ENCODE results near the gene GLP1R.
A peak's percentile ranks its signal among the peaks of the same experiment; 100 is the strongest.

Gene GLP1R

DNA sequence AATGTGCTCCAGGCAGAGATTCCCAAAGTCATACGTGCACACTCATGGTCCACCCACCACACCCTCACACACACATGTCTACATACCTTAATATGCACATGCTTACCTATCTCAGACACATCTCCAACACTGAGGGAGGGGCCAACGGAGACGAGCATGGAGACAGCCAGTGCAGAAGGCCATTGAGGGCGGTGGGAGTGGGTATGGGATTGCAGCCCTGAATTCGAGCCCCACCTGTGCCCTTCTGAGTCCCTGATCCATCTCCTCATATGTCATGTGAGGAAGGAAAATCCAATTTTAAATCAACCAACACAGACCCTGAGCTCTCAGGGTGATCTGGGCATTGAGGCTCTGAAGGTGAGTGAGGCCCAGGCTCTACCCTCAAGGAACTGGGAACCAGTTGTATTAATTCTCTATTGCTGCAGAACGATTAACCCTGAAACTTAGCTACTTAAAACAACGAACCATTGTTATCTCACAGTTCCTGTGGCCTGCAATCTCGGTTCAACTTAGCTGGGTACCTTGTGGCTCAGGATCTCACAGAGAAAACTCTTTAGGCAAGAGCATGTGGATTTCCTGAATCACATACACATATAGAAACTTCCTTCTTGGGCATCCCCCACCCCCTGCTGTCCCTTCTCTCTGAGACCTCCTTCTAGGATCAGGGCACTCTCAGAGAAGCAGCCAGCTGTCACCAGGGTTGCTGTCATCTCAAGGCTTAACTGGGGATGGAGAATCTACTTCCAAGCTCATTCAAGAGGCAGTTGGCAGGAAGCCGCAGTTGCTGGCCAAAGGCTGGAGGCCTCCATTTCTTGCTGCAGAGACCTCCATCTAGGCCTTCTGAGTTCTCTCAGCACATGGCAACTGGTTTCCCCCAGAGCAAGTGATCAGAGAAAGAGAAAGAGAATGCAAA lies 28.3 kb downstream of the GLP1R start:
- TF ChIP-seq, protein P1, sequence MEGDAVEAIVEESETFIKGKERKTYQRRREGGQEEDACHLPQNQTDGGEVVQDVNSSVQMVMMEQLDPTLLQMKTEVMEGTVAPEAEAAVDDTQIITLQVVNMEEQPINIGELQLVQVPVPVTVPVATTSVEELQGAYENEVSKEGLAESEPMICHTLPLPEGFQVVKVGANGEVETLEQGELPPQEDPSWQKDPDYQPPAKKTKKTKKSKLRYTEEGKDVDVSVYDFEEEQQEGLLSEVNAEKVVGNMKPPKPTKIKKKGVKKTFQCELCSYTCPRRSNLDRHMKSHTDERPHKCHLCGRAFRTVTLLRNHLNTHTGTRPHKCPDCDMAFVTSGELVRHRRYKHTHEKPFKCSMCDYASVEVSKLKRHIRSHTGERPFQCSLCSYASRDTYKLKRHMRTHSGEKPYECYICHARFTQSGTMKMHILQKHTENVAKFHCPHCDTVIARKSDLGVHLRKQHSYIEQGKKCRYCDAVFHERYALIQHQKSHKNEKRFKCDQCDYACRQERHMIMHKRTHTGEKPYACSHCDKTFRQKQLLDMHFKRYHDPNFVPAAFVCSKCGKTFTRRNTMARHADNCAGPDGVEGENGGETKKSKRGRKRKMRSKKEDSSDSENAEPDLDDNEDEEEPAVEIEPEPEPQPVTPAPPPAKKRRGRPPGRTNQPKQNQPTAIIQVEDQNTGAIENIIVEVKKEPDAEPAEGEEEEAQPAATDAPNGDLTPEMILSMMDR (IDR thresholded peaks at IDR 0.05; ENCODE audit: control extremely low read depth, extremely low read depth, low read depth, missing control alignments), result no peak
- peak; percentile 29 for DNase-seq (ENCODE audit: extremely low spot score)
- ChIA-PET POLR2A (no interaction called here), CTCF (interaction anchor here (1.1 to 2.1 kb wide), 2 partner anchors 11 to 15 kb away, joined by 4 to 6 read pairs; no protein-coding TSS in a partner anchor)

DNA sequence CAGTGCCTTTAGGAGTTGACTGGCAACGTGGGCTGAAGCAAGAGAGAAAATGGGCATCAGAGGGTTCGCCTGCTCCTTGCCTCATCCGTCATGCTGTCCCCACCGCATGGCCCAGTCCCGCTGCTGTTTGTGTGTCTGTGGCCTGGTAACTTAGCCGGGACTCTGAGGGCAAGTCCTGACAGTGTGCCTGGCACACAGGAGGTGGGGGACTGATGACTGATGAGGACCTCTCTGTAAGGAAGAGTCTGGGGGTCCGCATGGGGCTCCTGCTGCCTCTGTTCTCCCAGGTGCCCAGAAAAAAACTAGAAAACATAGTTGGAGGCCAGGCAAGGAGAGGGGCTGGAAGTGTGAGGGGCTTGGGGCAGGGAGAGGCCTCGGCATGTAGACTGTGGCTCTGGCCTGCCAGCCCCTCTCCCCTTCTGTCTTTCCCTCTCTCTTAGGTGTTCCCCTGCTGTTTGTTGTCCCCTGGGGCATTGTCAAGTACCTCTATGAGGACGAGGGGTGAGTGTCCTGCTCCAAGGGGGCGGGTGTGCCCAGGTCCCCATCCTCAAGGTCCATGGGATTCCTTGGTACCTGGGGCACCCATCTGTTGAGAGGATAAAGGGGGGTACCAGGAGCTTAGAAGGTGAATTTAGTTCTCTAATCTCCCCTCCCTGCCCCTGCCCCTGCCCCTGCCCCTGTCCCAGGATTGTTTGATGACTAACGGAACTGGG lies 29.5 kb downstream of the GLP1R start:
- TF ChIP-seq, protein P1 (IDR thresholded peaks at IDR 0.05; ENCODE audit: control extremely low read depth, extremely low read depth, low read depth, missing control alignments), result no peak
- ChIA-PET CTCF (interaction anchor here (1.6 kb wide), 1 partner anchor 24 kb away, joined by 3 read pairs; no protein-coding TSS in a partner anchor), POLR2A (no interaction called here)
- peak; percentile 20 for DNase-seq (ENCODE audit: extremely low spot score)

- DNase-seq (ENCODE audit: extremely low spot score), result no peak
- ChIA-PET CTCF (interaction anchor here (1.6 kb wide), 1 partner anchor 23 kb away, joined by 3 read pairs; no protein-coding TSS in a partner anchor), POLR2A (no interaction called here)
- TF ChIP-seq, protein P1 (IDR thresholded peaks at IDR 0.05; ENCODE audit: control extremely low read depth, extremely low read depth, low read depth, missing control alignments), result no peak
Measured at GRCh38 chr6:39078695-39079094, 30.1 kb downstream of the GLP1R start.

DNA sequence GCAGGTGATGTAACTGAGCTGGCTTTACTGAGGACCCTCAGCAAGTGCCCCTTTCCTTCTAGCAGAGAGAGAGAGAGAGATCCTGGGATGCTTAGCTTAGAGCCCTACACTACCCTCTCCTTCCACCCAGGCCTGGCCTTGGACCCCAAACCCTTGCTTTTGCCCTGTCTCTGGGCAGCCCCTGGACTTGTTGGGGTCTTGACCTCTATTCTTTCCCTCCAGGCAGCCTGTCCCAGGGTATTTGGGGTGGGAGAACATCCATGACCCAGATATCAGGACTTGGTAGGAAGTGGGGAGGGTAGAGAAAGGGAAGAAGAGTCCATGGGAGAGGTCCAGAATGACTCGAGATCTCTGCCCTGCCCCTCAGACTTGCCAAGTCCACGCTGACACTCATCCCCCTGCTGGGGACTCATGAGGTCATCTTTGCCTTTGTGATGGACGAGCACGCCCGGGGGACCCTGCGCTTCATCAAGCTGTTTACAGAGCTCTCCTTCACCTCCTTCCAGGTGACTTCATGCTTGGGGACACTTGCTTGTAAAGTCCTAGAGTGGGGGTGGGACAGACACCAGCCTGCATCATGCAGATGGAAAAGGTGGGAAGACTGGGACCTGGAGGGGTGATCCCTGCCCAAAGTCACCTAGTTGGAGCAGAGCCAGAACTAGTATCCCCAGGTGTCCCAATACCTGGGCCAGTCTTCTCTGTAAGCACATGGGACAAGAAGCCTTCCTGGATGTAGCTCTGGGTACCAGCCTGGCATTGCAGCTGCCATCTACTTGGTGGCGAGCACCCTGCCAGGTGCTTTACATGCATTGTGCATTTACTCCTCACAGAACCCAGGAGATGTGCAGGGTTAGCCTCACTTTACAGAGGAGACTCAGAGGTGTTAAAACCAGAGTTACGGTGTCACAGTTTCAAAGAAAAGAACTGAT lies 30.9 kb downstream of the GLP1R start:
- TF ChIP-seq, protein P1 (IDR thresholded peaks at IDR 0.05; ENCODE audit: control extremely low read depth, extremely low read depth, low read depth, missing control alignments), result no peak
- POLR2A ChIA-PET, result no interaction called here
- CTCF ChIA-PET, result interaction anchor here (1.6 kb wide), 1 partner anchor 23 kb away, joined by 3 read pairs; no protein-coding TSS in a partner anchor
- DNase-seq (ENCODE audit: extremely low spot score), result no peak

DNA sequence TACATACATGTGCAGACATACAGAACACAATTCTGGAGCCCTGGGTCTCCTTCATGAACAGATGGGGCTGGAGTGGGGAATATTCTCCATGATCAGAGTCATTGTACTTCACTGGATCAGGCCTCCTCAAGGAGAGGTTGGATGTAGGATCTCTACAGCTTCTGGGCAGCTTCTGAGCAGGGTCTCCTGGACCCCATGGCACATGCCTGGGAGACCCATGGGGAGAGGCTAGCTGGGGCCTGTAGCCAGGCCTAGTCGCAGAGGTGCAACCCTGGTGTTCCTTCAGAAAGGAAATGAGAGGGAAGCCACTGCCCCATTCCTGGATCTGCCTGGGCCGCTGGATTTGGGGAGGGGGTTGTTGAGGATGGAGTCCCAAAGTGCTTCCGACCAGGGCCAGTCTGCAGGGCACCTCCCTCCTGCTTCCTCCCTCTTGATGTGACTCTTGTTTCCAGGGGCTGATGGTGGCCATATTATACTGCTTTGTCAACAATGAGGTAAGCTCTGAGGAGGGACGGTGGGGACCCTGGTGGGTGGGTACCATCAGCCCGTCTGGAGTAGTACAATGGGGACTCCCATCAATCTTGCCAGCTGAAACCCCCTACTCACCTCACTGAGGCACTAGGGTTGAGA lies 31.8 kb downstream of the GLP1R start:
- TF ChIP-seq, protein P1 (IDR thresholded peaks at IDR 0.05; ENCODE audit: control extremely low read depth, extremely low read depth, low read depth, missing control alignments), result no peak
- POLR2A ChIA-PET, result no interaction called here
- CTCF ChIA-PET, result no interaction called here
- DNase-seq (ENCODE audit: extremely low spot score), result no peak

Measured in GM10248 (cell line).